Activated effector memory CD4-positive, alpha-beta T cell treated with anti-CD3 and anti-CD28 coated beads, Interleukin-2, amount 50 U/mL, for 16 hours (primary cell): ENCODE results near the gene NPAS1.
"Not testable (repeated sequence)": the region's sequence is repeated elsewhere in the genome, so short reads cannot be mapped to it uniquely, and the experiment has no call there.

Experiments used
- DNase-seq: peaks from one replicate; pipeline ENCODE4 v3.0.0-alpha.2; 2020

Gene NPAS1

GRCh38 chr19:47047272-47047762 lies 27.7 kb downstream of the NPAS1 start:
- DNase-seq = no peak

- DNase-seq = peak; percentile 88
These were observed 28.2 kb downstream of the NPAS1 start for GRCh38 chr19:47047763-47048405.

- DNase-seq = no peak
These were observed 29.7 kb downstream of the NPAS1 start for GRCh38 chr19:47049307-47049700.

- DNase-seq = not testable (repeated sequence)
These were observed 30.9 kb downstream of the NPAS1 start for GRCh38 chr19:47050562-47050961.

- DNase-seq = no peak
These were observed 36.8 kb downstream of the NPAS1 start for GRCh38 chr19:47056411-47056810.

- no peak for DNase-seq
These were observed 37.7 kb downstream of the NPAS1 start for GRCh38 chr19:47057328-47057727.

- no peak for DNase-seq
These were observed 39.0 kb downstream of the NPAS1 start for GRCh38 chr19:47058621-47059022.

- no peak for DNase-seq
These were observed 44.2 kb downstream of the NPAS1 start for GRCh38 chr19:47063874-47064273.

- no peak for DNase-seq
These were observed 45.6 kb downstream of the NPAS1 start for GRCh38 chr19:47065242-47065641.

GRCh38 chr19:47066376-47067214 lies 47.0 kb downstream of the NPAS1 start:
- DNase-seq = no peak

- no peak for DNase-seq
These were observed 47.7 kb downstream of the NPAS1 start for GRCh38 chr19:47067215-47067847.

- no peak for DNase-seq
These were observed 48.6 kb downstream of the NPAS1 start for GRCh38 chr19:47068246-47068645.

GRCh38 chr19:47068876-47069406 lies 49.3 kb downstream of the NPAS1 start:
- no peak for DNase-seq

- DNase-seq = no peak
These were observed 50.2 kb downstream of the NPAS1 start for GRCh38 chr19:47069795-47070194.

GRCh38 chr19:47070756-47071155 lies 51.1 kb downstream of the NPAS1 start:
- DNase-seq = no peak

- DNase-seq = no peak
These were observed 52.1 kb downstream of the NPAS1 start for GRCh38 chr19:47071731-47072130.

GRCh38 chr19:47072323-47072722 lies 52.7 kb downstream of the NPAS1 start:
- DNase-seq = no peak

GRCh38 chr19:47073574-47073973 lies 53.9 kb downstream of the NPAS1 start:
- DNase-seq = no peak

GRCh38 chr19:47074621-47075020 lies 55.0 kb downstream of the NPAS1 start:
- DNase-seq = no peak

GRCh38 chr19:47075179-47075810 lies 55.7 kb downstream of the NPAS1 start:
- no peak for DNase-seq

- no peak for DNase-seq
These were observed 56.3 kb downstream of the NPAS1 start for GRCh38 chr19:47075941-47076340.

GRCh38 chr19:47078351-47078750 lies 58.7 kb downstream of the NPAS1 start:
- DNase-seq = not testable (repeated sequence)

GRCh38 chr19:47081095-47081494 lies 61.5 kb downstream of the NPAS1 start:
- no peak for DNase-seq
